HG02970 (cell line): Measurements from ENCODE around the gene CRCP.
"Not testable (repeated sequence)": the region's sequence is repeated elsewhere in the genome, so short reads cannot be mapped to it uniquely, and the experiment has no call there.

ENCODE experiments used
- ATAC-seq: cut with Tn5 transposase; IDR thresholded peaks from one replicate; pipeline ENCODE4 v1.9.1; 2021; ENCODE audit warnings: mild to moderate bottlenecking, moderate library complexity, moderate number of reproducible peaks; ENCODE audit not compliant: unreplicated experiment, low FRiP score

The CRCP gene

DNA sequence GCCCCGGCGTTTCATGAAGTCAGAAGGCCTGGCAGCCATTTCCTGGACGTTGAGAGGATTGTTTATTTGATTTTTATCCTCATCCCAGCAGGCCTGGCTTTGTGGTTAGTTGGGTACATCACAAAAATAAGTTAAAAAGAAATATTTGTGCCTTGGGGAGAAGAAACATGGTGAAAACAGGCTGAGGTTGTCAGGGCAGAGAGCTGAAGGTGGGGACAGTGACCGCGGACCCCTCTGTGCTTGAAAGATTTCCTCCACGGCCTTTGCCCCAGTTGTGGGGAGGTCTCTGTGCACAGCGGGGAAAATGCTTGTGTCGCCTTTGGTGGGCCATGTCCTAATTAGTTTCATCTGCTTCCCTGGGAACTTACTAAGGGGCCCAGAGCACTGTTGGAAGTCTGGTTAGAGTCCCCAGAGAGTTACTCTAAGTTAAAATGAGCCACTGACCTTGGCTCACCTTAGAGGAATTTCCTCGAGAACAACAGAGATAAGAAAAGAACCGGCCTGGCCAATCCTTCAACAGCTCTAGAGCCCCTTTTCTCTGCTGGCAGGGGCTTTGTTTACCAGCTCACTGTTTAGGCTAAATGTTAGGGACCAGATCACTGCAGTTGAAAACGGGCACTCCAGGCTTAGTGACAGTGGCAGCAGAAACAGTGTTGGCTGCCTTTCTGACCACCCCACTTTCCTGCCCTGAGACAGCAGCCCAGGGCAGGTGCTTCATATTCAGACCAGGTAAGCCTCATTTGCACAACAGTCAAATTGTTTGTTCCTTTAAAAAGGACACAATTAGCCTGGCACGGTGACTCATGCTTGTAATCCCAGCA, 37.9 kb downstream of the CRCP start:
- ATAC-seq: no peak

DNA sequence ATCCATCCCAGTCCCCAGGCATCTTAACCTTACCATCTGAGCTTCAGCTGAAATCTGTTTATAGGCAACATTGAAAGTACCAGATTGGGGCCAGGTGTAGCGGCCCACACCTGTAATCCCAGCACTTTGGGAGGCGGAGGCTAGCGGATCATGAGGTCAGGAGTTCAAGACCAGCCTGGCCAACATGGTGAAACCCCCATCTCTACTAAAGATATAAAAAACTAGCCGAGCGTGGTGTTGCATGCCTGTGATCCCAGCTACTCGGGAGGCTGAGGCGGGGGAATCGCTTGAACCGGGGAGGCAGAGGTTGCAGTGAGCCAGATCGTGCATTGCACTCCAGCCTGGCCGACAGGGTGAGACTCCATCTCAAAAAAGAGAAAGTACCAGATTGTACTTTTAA, 39.0 kb downstream of the CRCP start:
- ATAC-seq: no peak

DNA sequence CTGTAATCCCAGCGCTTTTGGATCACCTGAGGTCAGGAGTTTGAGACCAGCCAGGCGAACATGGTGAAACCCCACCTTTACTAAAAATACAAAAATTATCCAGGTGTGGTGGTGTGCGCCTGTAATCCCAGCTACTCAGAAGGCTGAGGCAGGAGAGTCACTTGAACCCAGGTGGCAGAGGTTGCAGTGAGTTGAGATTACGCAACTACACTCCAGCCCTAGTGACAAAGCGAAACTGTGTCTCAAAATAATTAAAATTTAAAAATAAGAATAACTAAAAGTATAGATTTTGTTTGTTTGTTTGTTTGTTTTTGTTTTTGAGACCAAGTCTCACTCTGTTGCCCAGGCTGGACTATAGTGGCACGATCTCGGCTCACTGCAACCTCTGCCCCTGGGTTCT, 41.4 kb downstream of the CRCP start:
- not testable (repeated sequence) for ATAC-seq

DNA sequence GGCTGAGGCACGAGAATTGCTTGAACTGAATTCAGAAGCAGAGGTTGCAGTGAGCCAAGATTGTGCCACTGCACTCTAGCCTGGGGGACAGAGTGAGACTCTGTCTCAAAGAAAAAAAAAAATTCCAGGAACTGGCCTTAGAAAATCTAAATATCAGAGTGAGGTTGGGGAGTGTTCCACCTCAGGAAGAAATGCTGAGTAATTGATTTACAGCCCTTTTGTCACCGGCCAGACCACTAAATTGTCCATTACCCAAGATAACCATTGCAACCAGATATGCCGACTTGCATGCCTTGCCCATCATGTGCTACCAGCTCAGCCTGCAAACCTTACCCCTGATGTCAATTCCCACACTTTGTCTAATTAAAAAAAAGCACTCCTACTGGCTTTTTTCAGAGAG, 42.4 kb downstream of the CRCP start:
- ATAC-seq: no peak

DNA sequence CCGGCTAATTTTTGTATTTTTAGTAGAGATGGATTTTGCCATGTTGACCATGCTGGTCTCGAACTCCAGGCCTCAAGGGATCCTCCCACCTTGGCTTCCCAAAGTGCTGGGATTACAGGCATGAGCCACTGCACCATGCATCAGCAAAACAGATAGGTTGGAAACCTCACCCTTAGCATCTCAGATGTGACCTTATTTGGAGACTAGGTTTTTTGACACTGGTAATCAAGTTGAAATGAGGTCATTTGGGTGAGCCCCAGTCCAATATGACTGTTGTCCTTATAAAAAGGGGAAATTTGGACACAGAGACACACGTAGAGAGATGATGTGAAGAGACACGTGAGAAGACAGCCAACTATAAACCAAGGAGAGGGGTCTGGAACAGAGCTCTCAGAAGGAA, 48.0 kb downstream of the CRCP start:
- ATAC-seq: no peak

DNA sequence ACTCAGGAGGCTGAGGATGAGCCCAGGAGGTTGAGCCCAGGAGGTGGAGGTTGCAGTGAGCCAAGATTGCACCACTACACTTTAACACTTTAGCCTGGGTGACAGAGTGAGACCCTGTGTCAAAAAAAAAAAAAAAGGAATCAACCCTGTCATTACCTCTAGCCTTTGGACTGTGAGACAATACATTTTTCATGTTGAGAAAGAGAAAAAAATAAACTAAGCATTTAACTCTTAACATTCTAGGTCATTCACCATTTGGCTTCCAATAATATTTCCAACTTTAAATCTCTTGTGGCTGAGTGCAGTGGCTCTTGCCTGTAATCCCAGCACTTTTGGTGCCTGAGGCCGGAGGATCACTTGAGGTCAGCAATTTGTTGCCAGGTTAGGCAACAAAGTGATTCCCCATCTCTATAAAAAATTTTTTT, 48.6 kb downstream of the CRCP start:
- ATAC-seq: no peak

DNA sequence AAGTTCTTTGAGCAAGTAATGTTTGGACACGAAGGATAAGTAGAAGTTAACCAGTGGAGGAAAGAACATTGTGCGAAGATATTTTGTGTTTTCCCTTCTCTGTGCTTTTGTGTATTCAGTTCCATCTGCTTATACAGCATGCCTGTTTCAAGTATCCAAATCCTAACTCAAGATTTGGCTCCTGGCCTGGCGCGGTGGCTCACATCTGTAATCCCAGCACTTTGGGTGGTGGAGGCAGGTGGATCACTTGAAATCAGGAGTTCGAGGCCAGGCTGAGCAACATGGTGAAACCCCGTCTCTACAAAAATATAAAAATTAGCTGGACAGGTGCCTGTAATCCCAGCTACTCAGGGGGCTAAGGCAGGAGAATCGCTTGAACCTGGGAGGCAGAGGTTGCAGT, 49.7 kb downstream of the CRCP start:
- ATAC-seq: no peak

DNA sequence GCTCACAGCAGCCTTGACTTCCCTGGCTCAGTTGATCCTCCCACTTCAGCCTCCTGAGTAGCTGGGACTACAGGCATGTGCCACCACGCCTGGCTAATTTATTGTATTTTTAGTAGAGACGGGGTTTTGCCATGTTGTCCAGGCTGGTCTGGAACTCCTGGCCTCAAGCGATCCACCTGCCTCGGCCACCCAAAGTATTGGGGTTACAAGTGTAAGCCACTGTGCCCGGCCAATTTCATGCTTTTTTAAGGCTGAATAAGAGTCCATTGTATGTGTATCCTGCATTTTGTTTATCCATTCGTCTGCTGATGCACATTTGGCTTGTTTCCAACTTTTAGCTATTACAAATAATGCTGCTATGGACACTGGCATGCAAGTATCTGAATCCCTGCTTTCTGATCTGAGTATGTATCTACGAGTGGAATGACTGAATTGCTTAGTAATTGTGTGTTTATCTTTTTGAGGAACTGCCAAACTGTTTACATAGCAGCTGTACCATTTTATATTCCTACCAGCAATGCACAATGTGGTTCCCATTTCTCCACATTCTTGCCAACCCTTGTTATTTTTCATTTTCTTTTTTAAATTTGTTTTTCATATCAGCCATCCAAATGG, 53.2 kb downstream of the CRCP start:
- ATAC-seq: no peak

DNA sequence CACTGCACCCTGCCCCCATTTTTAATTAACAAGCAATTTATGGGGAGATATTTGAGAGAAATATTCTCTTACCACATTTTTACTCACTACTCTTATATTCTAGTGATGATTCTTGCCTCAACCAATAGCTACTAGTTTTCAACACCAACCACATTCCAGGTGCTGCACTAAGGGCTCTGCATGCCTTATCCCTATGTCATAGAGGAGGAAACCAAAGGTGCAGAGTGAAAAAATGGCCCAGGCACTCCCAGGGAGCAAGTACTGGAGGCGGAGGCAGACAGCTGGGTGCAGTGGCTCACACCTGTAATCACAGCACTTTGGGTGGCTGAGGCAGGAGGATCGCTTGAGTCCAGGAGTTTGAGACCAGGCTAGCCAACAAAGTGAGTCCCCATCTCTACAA, 55.0 kb downstream of the CRCP start:
- no peak for ATAC-seq

DNA sequence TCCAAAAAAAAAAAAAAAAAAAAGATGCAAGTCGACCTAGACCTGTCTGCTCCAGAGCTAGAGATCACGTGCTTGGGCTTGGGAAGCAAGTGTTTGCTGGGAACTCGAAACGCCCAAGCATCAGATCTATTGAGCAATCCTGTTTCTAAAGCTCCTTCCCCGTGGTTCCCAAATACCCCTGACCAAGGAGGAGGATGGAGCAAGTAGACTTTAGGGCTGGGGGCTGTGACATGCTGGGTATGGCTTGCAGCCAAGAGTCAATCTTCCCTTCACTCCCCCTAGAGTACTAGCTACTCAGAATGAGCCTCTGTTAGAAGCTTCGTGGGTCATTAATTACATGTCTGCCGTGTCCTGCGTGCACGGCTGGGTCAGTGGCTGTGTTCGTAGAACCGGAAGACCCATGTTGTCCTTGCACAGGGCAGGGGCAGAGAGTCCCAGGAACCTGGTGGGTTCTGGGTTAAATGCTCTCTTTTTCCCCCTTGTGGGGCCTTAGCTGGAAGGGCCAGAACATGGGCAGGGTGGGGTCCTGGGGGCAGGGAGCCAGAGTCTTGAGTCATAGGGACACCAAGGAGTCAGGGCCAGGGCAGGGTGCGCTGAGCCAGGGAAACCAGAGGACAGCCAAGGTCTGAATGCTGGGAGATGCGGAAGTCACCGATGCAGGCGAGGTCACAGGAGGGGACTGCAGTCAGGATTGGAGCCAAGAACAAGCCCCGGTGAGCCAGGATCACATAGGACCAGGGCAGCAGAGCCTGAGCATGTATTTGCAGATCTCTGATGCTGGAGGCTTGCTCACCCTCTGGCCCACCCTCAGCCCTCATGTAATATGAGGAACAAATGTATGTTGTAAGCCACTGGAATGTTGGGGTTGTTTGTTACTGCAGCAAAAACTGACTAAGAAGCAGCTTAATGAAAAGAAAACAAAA, 55.9 kb downstream of the CRCP start:
- no peak for ATAC-seq

DNA sequence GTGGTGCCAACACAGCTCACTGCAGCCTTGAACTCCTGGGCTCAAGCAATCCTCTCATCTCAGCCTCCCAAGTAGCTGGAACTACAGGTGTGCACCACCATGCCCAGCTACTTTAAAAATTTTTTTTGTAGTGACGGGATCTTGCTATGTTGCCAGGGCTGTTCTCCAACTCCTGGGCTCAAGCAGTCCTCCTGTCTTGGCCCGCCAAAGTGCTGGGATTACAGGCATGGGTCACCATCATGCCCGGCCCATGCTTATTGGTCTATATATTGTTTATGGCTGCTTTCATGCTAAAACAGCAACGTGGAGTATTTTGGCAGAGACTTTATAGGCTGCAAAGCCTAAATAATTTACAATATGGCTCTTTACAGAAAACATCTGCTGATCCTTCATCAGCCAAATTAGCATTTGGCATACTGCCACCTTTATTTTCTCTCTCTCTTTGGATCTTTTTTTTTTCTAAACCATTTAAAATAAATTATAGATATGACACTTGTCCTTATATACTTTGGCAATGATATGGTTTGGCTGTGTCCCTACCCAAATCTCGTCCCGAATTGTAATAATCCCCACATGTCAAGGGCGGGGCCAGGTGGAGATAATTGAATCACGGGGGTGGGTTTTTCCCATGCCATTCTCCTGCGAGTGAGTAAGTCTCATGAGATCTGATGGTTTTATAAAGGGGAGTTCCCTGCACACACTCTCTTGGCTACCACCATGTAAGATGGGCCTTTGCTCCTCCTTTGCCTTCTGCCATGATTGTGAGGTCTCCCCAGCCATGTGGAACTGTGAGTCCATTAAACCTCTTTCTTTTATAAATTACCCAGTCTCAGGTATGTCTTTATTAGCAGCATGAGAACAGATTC, 58.1 kb downstream of the CRCP start:
- ATAC-seq: not testable (repeated sequence)

DNA sequence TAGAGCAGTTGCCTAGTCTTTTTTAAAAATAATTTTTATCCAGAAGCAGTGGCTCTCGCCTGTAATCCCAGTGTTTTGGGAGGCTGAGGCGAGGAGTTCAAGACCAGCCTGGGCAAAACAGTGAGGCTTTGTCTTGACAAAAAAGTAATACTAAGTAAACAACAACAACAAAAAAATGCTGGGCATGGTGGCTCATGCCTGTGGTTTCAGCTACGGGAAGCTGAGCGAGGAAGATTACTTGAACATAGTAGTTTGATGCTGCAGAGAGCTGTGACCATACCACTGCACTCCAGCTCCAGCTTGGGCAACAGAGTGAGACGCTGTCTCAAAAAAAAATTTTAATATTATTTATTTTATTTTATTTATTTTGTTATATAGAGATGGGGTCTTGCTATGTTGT, 59.2 kb downstream of the CRCP start:
- ATAC-seq: no peak

DNA sequence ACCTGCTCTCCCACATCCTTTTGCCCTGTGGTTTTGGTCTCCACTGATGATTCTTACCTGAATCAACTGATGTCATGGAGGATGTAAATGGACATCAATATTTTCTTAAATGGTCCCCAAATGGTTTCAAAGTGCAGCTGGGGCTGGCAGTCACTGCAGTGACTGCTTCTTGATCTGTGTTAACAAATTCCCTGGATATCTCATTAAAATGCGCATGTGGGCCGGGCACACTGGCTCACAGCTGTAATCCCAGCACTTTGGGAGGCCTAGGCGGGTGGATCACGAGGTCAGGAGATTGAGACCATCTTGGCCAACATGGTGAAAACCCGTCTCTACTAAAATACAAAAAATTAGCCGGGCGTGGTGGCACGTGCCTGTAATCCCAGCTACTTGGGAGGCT, 60.4 kb downstream of the CRCP start:
- not testable (repeated sequence) for ATAC-seq

DNA sequence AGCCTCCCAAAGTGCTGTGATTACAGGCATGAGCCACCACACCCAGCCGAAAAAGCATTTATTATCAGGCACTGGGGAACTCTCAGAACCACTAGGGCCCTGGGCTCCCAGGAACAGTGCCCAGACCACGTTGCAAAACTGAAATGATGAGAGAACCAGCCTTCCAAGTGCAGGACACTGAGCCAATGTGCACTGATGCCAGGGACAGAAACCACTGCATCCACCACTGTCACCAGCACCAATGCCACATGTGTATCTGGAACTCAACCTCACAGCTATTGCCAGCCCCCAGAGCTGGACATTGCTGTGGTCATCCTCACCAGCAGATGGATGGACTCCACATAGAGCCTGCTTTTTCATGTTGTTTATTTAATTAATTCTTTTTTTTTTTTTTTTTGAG, 62.3 kb downstream of the CRCP start:
- no peak for ATAC-seq

DNA sequence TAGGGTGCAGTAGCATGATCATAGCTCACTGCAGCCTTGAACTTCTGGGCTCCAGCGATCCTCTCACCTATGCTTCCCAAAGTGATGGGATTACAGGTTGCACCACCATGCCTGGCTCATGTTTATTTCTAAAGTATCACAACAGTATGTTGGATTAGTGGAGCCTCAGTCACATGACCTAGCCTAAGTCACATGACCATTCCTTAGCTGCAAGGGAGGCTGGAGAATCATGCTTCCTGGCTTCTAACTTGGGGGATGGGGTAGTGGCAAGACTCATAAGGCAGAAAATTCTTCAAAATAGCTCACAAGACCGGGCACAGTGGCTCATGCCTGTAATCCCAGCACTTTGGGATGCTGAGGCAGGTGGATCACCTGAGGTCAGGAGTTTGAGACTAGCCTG, 63.6 kb downstream of the CRCP start:
- ATAC-seq: no peak

DNA sequence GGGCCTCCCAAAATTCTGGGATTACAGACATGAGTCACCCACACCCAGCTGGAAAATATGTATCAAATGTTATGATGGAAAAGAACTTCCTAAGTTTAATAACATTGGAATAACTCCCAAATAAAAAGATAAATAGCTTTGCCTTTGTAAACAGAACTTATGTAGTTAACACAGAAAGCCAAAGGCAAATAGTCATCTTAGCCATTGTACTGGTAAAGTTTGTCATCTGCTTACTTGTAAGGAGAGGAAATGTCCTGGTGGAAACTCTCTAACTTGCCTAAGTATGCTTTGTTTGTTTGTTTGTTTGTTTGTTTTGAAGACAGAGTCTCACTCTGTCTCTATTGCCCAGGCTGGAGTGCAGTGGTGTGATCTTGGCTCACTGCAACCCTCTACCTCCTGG, 66.7 kb downstream of the CRCP start:
- ATAC-seq: no peak

DNA sequence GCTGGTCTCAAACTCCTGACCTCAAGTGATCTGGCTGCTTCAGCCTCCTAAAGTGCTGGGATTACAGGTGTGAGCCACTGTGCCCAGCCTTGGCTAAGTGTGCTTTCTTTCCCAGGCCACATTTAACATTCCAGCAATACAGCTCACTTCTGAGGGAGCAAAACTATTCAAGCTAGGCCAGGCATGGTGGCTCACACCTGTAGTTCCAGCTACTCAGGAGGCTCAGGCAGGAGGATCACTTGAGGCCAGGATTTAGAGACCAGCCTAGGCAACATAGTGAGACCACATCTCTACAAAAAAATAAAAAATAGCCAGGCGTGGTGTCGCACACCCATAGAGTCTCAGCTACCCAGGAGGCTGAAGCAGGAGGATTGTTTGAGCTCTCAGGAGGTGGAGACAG, 67.2 kb downstream of the CRCP start:
- no peak for ATAC-seq

DNA sequence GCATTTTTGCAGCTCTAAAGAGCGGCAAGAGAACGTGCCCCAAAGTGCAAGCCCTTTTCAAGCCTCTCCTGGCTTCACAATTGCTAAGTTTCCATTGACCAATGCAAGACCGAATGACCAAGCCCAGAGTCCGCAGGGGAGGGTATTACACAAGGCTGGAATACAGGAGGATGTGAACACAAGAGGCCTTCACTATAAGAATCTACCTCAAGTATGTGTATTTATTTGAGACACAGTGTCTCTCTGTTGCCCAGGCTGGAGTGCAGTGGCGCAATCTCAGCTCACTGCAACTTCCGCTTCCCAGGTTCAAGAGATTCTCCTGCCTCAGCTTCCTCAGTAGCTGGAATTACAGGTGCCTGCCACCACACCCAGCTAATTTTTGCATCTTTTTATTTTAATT, 68.3 kb downstream of the CRCP start:
- ATAC-seq: no peak

DNA sequence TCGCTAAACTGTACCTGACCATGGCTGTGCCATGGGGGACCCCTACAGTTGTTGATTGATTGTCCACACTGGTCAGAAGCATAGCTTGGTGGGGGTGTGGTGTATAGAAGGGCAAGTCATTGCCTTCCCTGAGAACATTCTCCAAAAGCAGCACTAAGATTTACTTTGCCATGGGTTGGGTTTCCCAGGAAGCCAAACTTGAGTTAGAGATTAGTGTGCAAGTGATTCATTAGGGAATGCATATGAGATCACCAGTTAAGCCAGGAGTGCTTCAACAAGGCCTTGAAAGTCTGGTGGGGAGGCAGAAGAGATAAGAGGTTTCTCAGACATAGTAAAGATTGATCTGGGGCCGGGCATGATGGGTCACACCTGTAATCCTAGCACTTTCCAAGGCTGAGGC, 69.1 kb downstream of the CRCP start:
- ATAC-seq: no peak

DNA sequence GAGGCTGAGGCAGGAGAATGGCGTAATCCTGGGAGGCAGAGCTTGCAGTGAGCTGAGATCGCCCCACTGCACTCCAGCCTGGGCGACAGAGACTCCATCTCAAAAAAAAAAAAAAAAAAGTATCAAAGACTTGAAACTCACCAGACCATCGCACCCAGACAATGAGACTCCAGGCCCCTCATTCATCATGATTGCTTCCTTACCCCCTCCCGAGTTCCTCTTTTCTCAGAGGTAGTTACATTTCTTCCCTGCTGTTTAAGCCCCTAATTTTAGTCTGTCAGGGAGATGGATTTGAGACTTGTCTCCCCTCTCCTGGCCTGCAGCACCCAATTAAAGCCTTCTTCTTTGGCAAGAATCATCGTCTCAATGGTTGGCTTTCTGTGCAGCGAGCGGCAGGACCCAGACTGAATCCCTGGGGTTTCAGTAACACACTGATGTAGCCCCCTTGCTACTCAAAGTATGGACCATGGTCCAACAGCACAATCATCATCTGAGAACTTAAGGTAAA, 71.1 kb downstream of the CRCP start:
- no peak for ATAC-seq
